NOMO-1 treated with DMSO at 0.1 percent for 48 hours (cell line): ENCODE results near the gene ZC3HAV1.
"Not testable (repeated sequence)": the region's sequence is repeated elsewhere in the genome, so short reads cannot be mapped to it uniquely, and the experiment has no call there.

Experiments used
- DNase-seq: peaks from one replicate; lab custom pipeline; 2025; ENCODE audit not compliant: unreplicated experiment; lab: John Stamatoyannopoulos, UW

ZC3HAV1 gene

GRCh38 chr7:139088268-139088667 is 21.3 kb downstream of the ZC3HAV1 start:
- no peak for DNase-seq

- DNase-seq, result no peak
Observed at GRCh38 chr7:139087212-139087611, 22.3 kb downstream of the ZC3HAV1 start.

DNA sequence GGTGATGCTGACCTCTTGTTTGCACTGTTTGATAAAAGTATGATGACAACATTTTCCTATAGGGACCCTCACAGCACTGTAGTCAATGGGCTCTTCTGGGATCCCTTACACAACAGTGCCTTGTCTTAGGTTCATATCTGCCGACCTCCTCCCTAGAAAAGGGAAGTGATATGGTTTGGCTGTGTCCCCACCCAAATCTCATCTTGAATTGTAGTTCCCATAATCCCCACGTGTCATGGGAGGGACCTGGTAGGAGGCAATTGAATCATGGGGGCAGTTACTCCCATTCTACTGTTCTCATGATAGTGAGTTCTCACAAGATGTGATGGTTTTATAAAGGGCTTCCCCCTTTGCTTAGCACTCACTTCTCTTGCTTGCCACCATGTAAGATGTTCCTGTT is 23.1 kb downstream of the ZC3HAV1 start:
- DNase-seq, result no peak

GRCh38 chr7:139084709-139085108 is 24.8 kb downstream of the ZC3HAV1 start:
- no peak for DNase-seq

DNA sequence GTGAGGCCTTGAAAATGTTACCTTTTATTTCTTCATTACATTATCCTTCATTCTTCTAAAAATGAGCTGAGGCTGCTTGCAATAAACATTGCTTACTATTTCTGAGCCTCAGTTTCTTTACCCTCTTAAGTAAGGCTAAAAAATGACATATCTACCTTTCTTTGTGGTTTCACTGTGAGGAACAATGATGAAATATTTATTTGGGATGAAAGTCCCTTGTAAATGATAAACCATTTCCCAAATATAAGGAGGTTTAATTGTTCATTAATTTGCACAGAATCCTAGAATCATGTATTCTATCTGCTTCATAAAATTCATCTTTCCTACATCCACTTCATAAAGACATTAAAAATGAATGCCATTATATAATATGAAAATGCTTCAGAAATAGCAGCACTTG is 27.9 kb downstream of the ZC3HAV1 start:
- no peak for DNase-seq

DNA sequence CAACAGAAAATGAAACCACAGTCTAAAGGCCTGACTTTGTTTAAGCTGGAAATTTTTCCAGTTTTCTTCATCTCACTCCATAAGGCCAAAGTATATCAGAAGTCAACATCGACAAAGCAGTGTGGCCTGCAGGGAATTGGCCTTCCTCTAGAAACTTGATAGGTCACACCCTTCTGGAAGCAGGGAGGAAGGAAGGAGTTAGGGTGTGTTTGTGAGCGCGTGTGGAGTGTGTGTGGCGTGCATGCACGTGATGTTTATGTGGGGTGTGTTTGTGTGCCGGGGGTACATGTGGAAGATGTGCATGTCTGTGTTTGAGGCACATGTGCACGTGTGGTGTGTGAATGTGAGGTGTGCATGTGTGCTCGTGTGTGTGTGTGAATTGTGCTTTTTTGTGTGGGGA is 28.6 kb downstream of the ZC3HAV1 start:
- no peak for DNase-seq

- DNase-seq, result no peak
Observed at GRCh38 chr7:139079861-139080260, 29.7 kb downstream of the ZC3HAV1 start.

- no peak for DNase-seq
Observed at GRCh38 chr7:139078911-139079310, 30.6 kb downstream of the ZC3HAV1 start.

DNA sequence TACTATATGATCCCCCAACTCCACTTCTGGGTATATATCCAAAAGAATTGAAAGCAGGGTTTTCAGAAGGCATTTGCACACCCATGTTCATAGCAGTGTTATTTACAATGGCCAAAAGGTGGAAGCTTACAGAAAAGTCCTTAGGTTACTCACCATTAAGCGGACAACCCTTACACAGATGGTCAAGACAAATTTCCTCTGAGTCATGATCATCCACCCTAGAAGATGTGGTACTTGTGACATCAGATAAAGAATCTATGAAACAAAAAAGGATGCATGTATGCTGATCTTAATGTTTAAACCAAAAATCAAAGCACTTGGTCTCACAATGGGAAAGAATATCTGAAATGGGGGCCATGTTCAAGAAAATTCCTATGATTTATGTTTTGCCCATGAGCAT is 31.1 kb downstream of the ZC3HAV1 start:
- DNase-seq, result no peak

- DNase-seq, result not testable (repeated sequence)
Observed at GRCh38 chr7:139077706-139078105, 31.8 kb downstream of the ZC3HAV1 start.

GRCh38 chr7:139075871-139076686 is 33.4 kb downstream of the ZC3HAV1 start:
- DNase-seq, result no peak

DNA sequence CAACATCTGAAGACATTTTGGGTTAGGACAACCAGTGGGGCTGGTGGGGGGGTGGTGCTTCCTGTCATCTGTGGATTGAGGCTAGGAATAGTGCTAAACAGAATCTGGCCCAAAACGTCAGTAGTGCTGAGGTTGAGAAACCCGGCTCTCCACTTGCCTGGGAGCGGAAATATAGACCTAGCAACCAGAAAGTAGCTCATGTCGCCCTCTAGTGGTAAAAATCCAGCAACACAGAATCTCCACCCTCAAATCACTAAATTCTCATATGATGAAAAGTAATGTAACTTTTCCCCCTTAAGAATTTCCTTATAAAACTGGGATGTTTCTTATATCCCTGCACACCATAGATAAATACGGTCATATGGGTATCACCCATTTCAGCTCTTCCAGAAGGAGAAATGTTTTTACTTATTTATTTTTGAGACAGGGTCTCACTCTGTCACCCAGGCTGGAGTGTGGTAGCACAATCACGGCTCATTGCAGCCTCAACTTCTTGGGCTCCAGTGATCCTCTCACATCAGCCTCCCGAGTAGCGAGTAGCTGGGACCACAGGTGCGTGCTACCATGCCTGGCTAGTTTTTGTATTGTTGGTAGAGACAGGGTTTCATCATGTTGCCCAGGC is 34.4 kb downstream of the ZC3HAV1 start:
- DNase-seq, result peak; percentile 49

DNA sequence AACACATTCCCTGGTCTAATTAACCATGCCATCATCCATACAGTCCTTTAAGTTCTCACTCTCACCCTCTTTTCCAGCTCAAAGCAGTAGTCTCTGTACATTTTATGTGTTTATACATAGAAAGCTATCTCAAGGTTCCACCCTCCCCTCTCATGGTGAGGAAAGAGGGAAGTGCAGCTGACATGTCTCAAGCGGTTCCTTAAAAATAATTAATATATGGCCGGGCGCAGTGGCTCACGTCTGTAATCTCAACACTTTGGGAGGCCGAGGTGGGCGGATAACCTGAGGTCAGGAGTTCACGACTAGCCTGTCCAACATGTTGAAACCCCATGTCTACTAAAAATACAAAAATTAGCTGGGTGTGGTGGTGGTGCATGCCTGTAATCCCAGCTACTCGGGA is 36.7 kb downstream of the ZC3HAV1 start:
- peak; percentile 57 for DNase-seq

DNA sequence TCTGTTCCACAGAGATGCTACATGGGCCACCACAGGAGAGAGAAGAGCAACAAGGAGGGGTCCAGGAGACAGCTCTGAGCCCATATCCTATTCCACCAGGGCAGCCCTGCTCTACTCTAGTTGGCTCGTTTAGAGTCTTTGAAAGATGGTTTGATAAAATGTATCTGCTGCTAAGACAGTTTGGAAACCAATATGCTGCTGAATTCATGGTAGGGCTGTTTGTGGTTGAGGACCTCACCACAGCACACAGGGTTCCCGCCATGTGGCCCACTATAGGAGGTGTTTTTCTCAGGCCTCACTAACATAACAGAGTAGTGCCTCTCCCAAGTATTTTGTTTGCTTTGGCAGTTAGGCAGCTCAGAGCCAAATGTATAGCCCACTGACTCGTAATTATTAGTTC is 37.8 kb downstream of the ZC3HAV1 start:
- DNase-seq, result no peak

DNA sequence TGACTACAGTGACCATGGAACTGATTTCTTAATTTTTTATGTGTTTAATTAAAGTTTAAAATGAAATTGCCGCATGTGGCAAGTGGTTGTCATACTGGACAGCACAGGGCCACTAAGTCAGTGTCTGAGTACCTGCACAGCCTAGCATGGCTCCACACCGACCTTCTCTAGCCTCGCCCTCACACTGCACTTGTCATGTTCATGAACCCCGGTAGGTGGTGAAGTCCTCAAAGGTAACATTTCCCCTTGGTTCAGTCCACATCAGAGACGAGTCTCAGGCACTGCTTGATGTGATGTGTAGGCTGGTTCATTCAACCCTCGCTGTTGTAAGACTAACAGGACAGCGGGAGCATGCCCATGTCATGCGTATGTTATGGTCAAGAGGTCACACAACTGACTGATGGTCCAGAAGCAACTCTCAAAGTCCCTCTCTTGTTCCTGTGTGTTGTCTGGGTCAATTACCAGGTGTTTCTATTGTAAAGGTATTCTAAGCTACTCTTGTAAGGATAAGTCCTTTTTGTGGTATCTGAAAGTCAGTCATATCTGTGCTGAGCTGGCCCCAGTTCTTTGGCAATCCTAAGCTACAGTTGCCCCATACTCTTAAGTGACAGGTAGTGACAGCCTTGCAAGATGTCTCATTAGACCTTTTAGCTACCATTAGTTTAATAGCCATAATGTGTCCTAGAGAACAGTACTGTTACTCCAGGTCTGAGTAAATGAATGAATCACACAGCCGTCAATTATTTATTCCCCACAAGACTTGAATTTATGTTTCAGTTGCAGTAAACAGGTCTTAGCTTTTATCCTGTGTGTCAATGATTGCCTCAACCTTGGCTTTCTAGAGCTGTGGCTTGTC is 40.7 kb downstream of the ZC3HAV1 start:
- no peak for DNase-seq

GRCh38 chr7:139066315-139066714 is 43.2 kb downstream of the ZC3HAV1 start:
- no peak for DNase-seq

GRCh38 chr7:139065323-139065722 is 44.2 kb downstream of the ZC3HAV1 start:
- no peak for DNase-seq

DNA sequence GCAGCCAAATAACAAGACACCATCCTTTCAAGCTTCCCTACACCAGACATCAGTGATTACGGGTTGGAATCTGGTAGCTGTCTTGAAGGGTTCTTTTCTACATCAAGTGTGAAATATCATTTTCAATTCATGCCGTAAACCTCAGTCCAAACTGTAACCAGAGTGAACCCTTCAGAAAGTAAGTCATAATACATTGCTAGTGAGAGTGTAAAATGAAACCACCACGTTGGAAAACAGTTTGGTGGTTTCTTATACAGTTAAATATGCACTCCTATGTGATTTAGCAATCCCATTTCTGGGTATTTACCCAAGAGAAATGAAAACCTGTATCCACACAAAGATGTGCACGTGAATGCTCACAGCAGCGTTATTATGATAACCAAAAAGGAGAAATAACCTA is 48.1 kb downstream of the ZC3HAV1 start:
- no peak for DNase-seq

- no peak for DNase-seq
Observed at GRCh38 chr7:139060695-139061237, 48.8 kb downstream of the ZC3HAV1 start.

DNA sequence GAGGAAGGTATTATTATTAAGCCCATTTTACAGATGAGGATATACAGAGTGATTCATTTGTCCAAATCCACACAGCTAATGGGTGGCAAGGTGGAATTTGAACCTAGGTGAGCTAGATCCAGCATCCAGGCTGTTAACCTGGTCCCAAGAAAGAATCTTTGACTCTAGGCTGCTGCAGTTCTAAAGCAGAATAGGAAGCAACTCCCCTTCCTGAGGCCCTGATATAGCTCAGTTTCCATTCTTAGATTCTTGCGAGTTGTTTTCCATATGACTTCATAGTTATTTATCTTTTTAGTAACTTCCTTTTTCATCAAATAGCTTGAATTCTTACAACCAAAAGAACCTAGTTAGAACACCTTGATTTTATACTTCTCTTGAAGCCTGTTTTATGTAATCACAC is 49.6 kb downstream of the ZC3HAV1 start:
- DNase-seq, result no peak

DNA sequence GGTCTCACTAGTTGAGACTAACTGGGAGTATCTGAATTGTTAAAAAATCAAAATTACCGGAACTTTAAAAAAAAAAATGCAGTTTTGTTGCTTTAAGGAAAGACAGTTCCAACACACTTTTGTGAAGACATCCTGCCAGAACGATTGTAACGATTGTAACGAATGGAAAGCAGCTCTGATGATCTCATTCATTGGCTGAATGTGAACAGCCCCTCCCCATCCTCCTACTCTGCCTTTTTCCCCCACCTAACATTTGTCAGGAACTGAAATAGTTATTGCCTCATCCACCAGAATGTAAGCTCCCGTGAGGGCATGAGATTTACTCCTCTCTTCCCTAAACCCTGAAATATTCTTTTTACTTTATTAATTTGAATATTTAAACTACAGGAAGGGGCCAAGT is 50.6 kb downstream of the ZC3HAV1 start:
- no peak for DNase-seq
